ENCODE measurements around the gene OSBPL10.
"Not testable (repeated sequence)": the region's sequence is repeated elsewhere in the genome, so short reads cannot be mapped to it uniquely, and the experiment has no call there.

The OSBPL10 gene

GRCh38 chr3:31815006-31815405, 166.1 kb downstream of the OSBPL10 start:
- no peak for DNase-seq (ENCODE audit: low read depth in 2 of 2)

- no peak for DNase-seq (ENCODE audit: low read depth in 2 of 2)
These were observed 167.4 kb downstream of the OSBPL10 start for GRCh38 chr3:31813686-31814085.

GRCh38 chr3:31813197-31813596, 167.9 kb downstream of the OSBPL10 start:
- no peak for DNase-seq (ENCODE audit: low read depth in 2 of 2)

GRCh38 chr3:31810991-31811433, 170.1 kb downstream of the OSBPL10 start:
- no peak for DNase-seq (ENCODE audit: low read depth in 2 of 2)

- DNase-seq (ENCODE audit: low read depth in 2 of 2): no peak
These were observed 172.8 kb downstream of the OSBPL10 start for GRCh38 chr3:31808143-31808720.

- DNase-seq (ENCODE audit: low read depth in 2 of 2): no peak
These were observed 176.6 kb downstream of the OSBPL10 start for GRCh38 chr3:31804251-31805051.

GRCh38 chr3:31802981-31803740, 177.9 kb downstream of the OSBPL10 start:
- DNase-seq (ENCODE audit: low read depth in 2 of 2): no peak

- no peak for DNase-seq (ENCODE audit: low read depth in 2 of 2)
These were observed 180.6 kb downstream of the OSBPL10 start for GRCh38 chr3:31800436-31800835.

- DNase-seq (ENCODE audit: low read depth in 2 of 2): no peak
These were observed 182.2 kb downstream of the OSBPL10 start for GRCh38 chr3:31798840-31799239.

- DNase-seq (ENCODE audit: low read depth in 2 of 2): no peak
These were observed 187.2 kb downstream of the OSBPL10 start for GRCh38 chr3:31793821-31794220.

- no peak for DNase-seq (ENCODE audit: low read depth in 2 of 2)
These were observed 190.0 kb downstream of the OSBPL10 start for GRCh38 chr3:31791090-31791430.

- no peak for DNase-seq (ENCODE audit: low read depth in 2 of 2)
These were observed 190.6 kb downstream of the OSBPL10 start for GRCh38 chr3:31790193-31791089.

- no peak for DNase-seq (ENCODE audit: low read depth in 2 of 2)
These were observed 191.6 kb downstream of the OSBPL10 start for GRCh38 chr3:31789429-31789828.

- no peak for DNase-seq (ENCODE audit: low read depth in 2 of 2)
These were observed 195.3 kb downstream of the OSBPL10 start for GRCh38 chr3:31785734-31786133.

- DNase-seq (ENCODE audit: low read depth in 2 of 2): no peak
These were observed 195.8 kb downstream of the OSBPL10 start for GRCh38 chr3:31785286-31785685.

GRCh38 chr3:31783851-31784250, 197.2 kb downstream of the OSBPL10 start:
- DNase-seq (ENCODE audit: low read depth in 2 of 2): not testable (repeated sequence)

GRCh38 chr3:31782306-31782705, 198.8 kb downstream of the OSBPL10 start:
- not testable (repeated sequence) for DNase-seq (ENCODE audit: low read depth in 2 of 2)

- no peak for DNase-seq (ENCODE audit: low read depth in 2 of 2)
These were observed 201.5 kb downstream of the OSBPL10 start for GRCh38 chr3:31779514-31779913.

- no peak for DNase-seq (ENCODE audit: low read depth in 2 of 2)
These were observed 203.2 kb downstream of the OSBPL10 start for GRCh38 chr3:31777887-31778286.

- DNase-seq (ENCODE audit: low read depth in 2 of 2): no peak
These were observed 204.0 kb downstream of the OSBPL10 start for GRCh38 chr3:31777092-31777491.

- DNase-seq (ENCODE audit: low read depth in 2 of 2): no peak
These were observed 205.0 kb downstream of the OSBPL10 start for GRCh38 chr3:31776016-31776415.

- no peak for DNase-seq (ENCODE audit: low read depth in 2 of 2)
These were observed 205.7 kb downstream of the OSBPL10 start for GRCh38 chr3:31775383-31775782.

Data from stimulated activated CD8-positive, alpha-beta memory T cell treated with anti-CD3 and anti-CD28 coated beads, Interleukin-15, amount 100 ng/mL, for 4 hours (primary cell).